ENCODE measurements around the gene ACAP2.

The ACAP2 gene

GRCh38 chr3:195267096-195267495 is 175.7 kb downstream of the ACAP2 start:
- no peaks in the 10 kb centered on the region; the same call in 1 of the 2 replicates for H3K79me2 ChIP-seq (ENCODE audit: insufficient read depth, low read depth)
- H3K9ac ChIP-seq, result no peak overlapping the region
- no peak overlapping the region for H3K27ac ChIP-seq
- no peaks in the 10 kb centered on the region for H3K36me3 ChIP-seq (ENCODE audit: insufficient read depth)
- H3K4me3 ChIP-seq (IDR thresholded peaks at IDR 0.05; ENCODE audit: insufficient read depth, low read depth, low read length), result no peak overlapping the region
- no peaks in the 10 kb centered on the region for H4K20me1 ChIP-seq (ENCODE audit: insufficient read depth)
- peaks cover 11% of the 10 kb centered on the region for H3K4me1 ChIP-seq (ENCODE audit: low read depth, poor library complexity, severe bottlenecking)
- H2AFZ ChIP-seq (ENCODE audit: low read depth), result no peak overlapping the region
- no peak overlapping the region for H3K4me2 ChIP-seq
- H3K27me3 ChIP-seq (ENCODE audit: insufficient read depth, low read depth), result no peaks in the 10 kb centered on the region
- no peak for TF ChIP-seq CTCF (conservative IDR thresholded peaks at IDR 0.05; ENCODE audit: low read depth, low read length)

GRCh38 chr3:195266428-195266827 is 176.4 kb downstream of the ACAP2 start:
- H3K27ac ChIP-seq, result no peak overlapping the region
- H3K4me2 ChIP-seq, result no peak overlapping the region
- TF ChIP-seq CTCF (conservative IDR thresholded peaks at IDR 0.05; ENCODE audit: low read depth, low read length), result no peak
- no peaks in the 10 kb centered on the region for H4K20me1 ChIP-seq (ENCODE audit: insufficient read depth)
- no peak overlapping the region for H2AFZ ChIP-seq (ENCODE audit: low read depth)
- H3K27me3 ChIP-seq (ENCODE audit: insufficient read depth, low read depth), result no peaks in the 10 kb centered on the region
- H3K9ac ChIP-seq, result no peak overlapping the region
- no peaks in the 10 kb centered on the region; the same call in 1 of the 2 replicates for H3K79me2 ChIP-seq (ENCODE audit: insufficient read depth, low read depth)
- H3K4me1 ChIP-seq (ENCODE audit: low read depth, poor library complexity, severe bottlenecking), result peaks cover 8% of the 10 kb centered on the region
- H3K36me3 ChIP-seq (ENCODE audit: insufficient read depth), result no peaks in the 10 kb centered on the region
- no peak overlapping the region for H3K4me3 ChIP-seq (IDR thresholded peaks at IDR 0.05; ENCODE audit: insufficient read depth, low read depth, low read length)

DNA sequence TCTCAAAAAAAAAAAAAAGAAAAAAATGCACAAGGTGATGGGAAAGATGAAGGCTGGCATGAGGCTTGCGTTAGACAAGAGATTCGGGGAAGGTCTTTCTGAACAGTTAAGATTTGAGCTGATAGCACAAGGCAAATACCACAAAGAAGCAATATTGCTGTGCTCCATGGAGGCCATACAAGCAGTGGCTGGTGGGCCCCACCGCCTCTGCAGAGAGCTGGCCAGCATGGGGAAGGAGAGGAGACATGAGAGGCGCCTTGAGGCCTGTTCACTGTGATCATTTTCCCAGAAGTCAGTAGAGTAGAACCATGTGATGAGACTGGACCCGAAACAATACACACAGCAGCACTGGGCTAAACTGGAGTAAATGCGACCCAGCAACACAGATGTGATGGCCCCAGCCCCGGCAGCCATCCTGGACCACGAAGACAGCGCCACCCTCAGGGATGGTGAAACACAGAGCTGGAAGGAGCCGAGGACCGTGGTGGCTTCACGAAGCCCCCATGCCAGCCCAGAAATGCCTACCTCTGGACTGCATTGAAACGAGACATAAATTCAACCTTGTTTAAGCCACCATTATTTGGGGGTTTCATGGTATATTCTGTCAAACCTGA is 177.3 kb downstream of the ACAP2 start:
- H4K20me1 ChIP-seq (ENCODE audit: insufficient read depth), result no peaks in the 10 kb centered on the region; the same call in 1 of the 2 replicates
- H3K4me1 ChIP-seq (ENCODE audit: low read depth, poor library complexity, severe bottlenecking), result peaks cover 14% of the 10 kb centered on the region
- no peak overlapping the region for H3K9ac ChIP-seq
- TF ChIP-seq CTCF (conservative IDR thresholded peaks at IDR 0.05; ENCODE audit: low read depth, low read length), result no peak
- no peak overlapping the region for H3K4me3 ChIP-seq (IDR thresholded peaks at IDR 0.05; ENCODE audit: insufficient read depth, low read depth, low read length)
- H3K4me2 ChIP-seq, result no peak overlapping the region
- H2AFZ ChIP-seq (ENCODE audit: low read depth), result no peak overlapping the region
- no peaks in the 10 kb centered on the region for H3K27me3 ChIP-seq (ENCODE audit: insufficient read depth, low read depth)
- H3K79me2 ChIP-seq (ENCODE audit: insufficient read depth, low read depth), result no peaks in the 10 kb centered on the region; the same call in 1 of the 2 replicates
- H3K27ac ChIP-seq, result no peak overlapping the region
- no peaks in the 10 kb centered on the region for H3K36me3 ChIP-seq (ENCODE audit: insufficient read depth)

- Histone ChIP-seq H3K4me1 (ENCODE audit: low read depth, poor library complexity, severe bottlenecking) (peaks cover 14% of the 10 kb centered on the region), H3K4me3 (IDR thresholded peaks at IDR 0.05; ENCODE audit: insufficient read depth, low read depth, low read length) (no peak overlapping the region), H3K79me2 (ENCODE audit: insufficient read depth, low read depth) (no peaks in the 10 kb centered on the region; the same call in 1 of the 2 replicates), H3K36me3 (ENCODE audit: insufficient read depth) (no peaks in the 10 kb centered on the region), H2AFZ (ENCODE audit: low read depth) (no peak overlapping the region), H3K9ac (no peak overlapping the region), H3K27ac (no peak overlapping the region), H4K20me1 (ENCODE audit: insufficient read depth) (no peaks in the 10 kb centered on the region; the same call in 1 of the 2 replicates), H3K4me2 (no peak overlapping the region), H3K27me3 (ENCODE audit: insufficient read depth, low read depth) (no peaks in the 10 kb centered on the region)
- TF ChIP-seq CTCF (conservative IDR thresholded peaks at IDR 0.05; ENCODE audit: low read depth, low read length), result no peak
These were observed 178.8 kb downstream of the ACAP2 start for GRCh38 chr3:195263925-195264600.

Measured in KMS-11 (cell line).